MCF 10A (cell line): ENCODE data around the gene SLC5A11. TPM values are rescaled to one million over a fixed set of nuclear protein-coding genes. Genes with fewer than 3 reads are reported as not detected.

Experiments used
- BruUV-seq: library from RNA; stranded (reverse); fragments of 400-500 nt; replicated peaks from 2 replicates; lab custom pipeline; 2021; lab: Mats Ljungman, UMichigan
- CTCF ChIA-PET: fragments of 300-600 bp; sonication (Branson Sonifier 250); formaldehyde crosslinking; extraction: SDS; loops from one replicate; lab custom pipeline; 2021; ENCODE audit warnings: antibody characterized with exemption, inconsistent platforms; lab: Yijun Ruan, JAX
- POLR2A ChIA-PET: fragments of 300-600, 350-650 bp; sonication (Branson Sonifier 250); formaldehyde crosslinking; extraction: SDS; loops from one replicate; lab custom pipeline; 2020; ENCODE audit warnings: antibody characterized with exemption, inconsistent platforms; lab: Yijun Ruan, JAX
- DNase-seq: peaks from one replicate; pipeline ENCODE4 v3.0.0-alpha.2; 2018; ENCODE audit not compliant: unreplicated experiment
- H3K27ac Mint-ChIP-seq: one replicate; pipeline ENCODE4 v1.8.0; 2022; ENCODE audit warnings: mild to moderate bottlenecking, low read depth, mixed read lengths; ENCODE audit not compliant: unreplicated experiment
- H3K27me3 Mint-ChIP-seq: one replicate; pipeline ENCODE4 v1.8.0; 2022; ENCODE audit warnings: mixed read lengths; ENCODE audit not compliant: insufficient read depth, unreplicated experiment
- H3K36me3 Mint-ChIP-seq: one replicate; pipeline ENCODE4 v1.8.0; 2022; ENCODE audit warnings: mild to moderate bottlenecking, moderate library complexity, mixed read lengths; ENCODE audit not compliant: insufficient read depth, unreplicated experiment
- H3K4me1 Mint-ChIP-seq: one replicate; pipeline ENCODE4 v1.8.0; 2022; ENCODE audit warnings: mixed read lengths; ENCODE audit not compliant: insufficient read depth, unreplicated experiment
- H3K4me3 Mint-ChIP-seq: one replicate; pipeline ENCODE4 v1.8.0; 2022; ENCODE audit warnings: mild to moderate bottlenecking, moderate library complexity, mixed read lengths; ENCODE audit not compliant: unreplicated experiment
- H3K9me3 Mint-ChIP-seq: one replicate; pipeline ENCODE4 v1.8.0; 2022; ENCODE audit warnings: mixed read lengths; ENCODE audit not compliant: unreplicated experiment
- CTCF ChIP-seq: fragments of 200-600 bp; IDR thresholded peaks from one replicate; pipeline ENCODE4 v1.8.0; 2022; ENCODE audit warnings: antibody characterized with exemption, mild to moderate bottlenecking; ENCODE audit not compliant: unreplicated experiment
- intact Hi-C: fragments of 100-400 bp; cut with micrococcal nuclease; formaldehyde crosslinking; loops from 2 replicates; pipeline ENCODE4 v1.14.1; 2022
- total RNA-seq: library from RNA; stranded (reverse); gene quantifications from 2 replicates; pipeline ENCODE4 v1.2.3, GENCODE V29; 2022

The SLC5A11 gene
- total RNA-seq, 1 experiment from 2014 or later: not detected

- peak; percentile 66 for DNase-seq
- Mint-ChIP-seq H3K9me3 (no peaks in the 10 kb centered on the region), H3K27me3 (no peaks in the 10 kb centered on the region), H3K4me1 (peaks cover 10% of the 10 kb centered on the region), H3K27ac (no peak overlapping the region), H3K36me3 (no peaks in the 10 kb centered on the region), H3K4me3 (no peak overlapping the region)
- CTCF ChIA-PET: interaction anchor here (0.5 to 1.8 kb wide), 30 partner anchors 9 to 442 kb away, joined by 3 to 22 read pairs (median 4); no protein-coding TSS in a partner anchor
- POLR2A ChIA-PET: interaction anchor here (0.6 to 1.0 kb wide), 3 partner anchors 19 to 277 kb away, joined by 3 to 5 read pairs (median 3); no protein-coding TSS in a partner anchor
- TF ChIP-seq CTCF: peak; percentile 52
- BruUV-seq: no TSS peak
- intact Hi-C loops: loop anchor here (1.0 to 5.0 kb wide), 3 partner anchors 221 to 393 kb away; no protein-coding TSS in a partner anchor
These were observed 11.1 kb upstream of the SLC5A11 start for GRCh38 chr16:24834459-24835335.

GRCh38 chr16:24836836-24837235 lies 8.9 kb upstream of the SLC5A11 start:
- H3K4me1 Mint-ChIP-seq: peaks cover 10% of the 10 kb centered on the region
- DNase-seq: no peak
- H3K36me3 Mint-ChIP-seq: no peaks in the 10 kb centered on the region
- no peak for TF ChIP-seq CTCF
- no peaks in the 10 kb centered on the region for H3K27me3 Mint-ChIP-seq
- ChIA-PET CTCF (interaction anchor here (0.6 to 0.7 kb wide), 2 partner anchors 391 to 738 kb away, joined by 3 to 5 read pairs; no protein-coding TSS in a partner anchor), POLR2A (interaction anchor here (0.8 kb wide), 1 partner anchor 9 kb away, joined by 5 read pairs; no protein-coding TSS in a partner anchor)
- BruUV-seq: no TSS peak
- intact Hi-C loops: no loop called here
- no peaks in the 10 kb centered on the region for H3K9me3 Mint-ChIP-seq
- no peak overlapping the region for H3K27ac Mint-ChIP-seq
- no peak overlapping the region for H3K4me3 Mint-ChIP-seq

DNA sequence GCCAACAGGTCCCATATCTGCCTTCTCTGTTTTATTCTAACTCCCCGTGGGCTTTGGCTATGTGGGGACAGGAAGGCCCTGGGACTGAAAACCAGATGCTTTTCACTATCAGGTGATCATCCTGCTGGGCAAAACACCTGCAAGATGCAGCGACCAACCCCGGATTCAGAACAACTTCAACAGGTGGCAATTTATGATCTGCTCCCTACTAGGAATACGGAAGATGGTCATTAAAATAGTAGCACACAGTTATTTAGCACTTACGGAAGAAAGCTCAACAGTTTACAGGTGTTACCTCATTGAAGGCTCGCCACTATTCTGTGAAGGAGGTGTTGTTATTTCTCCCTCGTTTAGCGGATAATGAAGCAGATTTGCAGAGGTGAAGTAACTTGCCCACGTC lies 7.8 kb upstream of the SLC5A11 start:
- H3K27me3 Mint-ChIP-seq: no peaks in the 10 kb centered on the region
- BruUV-seq: no TSS peak
- CTCF ChIA-PET: interaction anchor here (0.6 to 1.0 kb wide), 2 partner anchors 11 to 176 kb away, joined by 4 read pairs; no protein-coding TSS in a partner anchor

More for the DNA sequence above, 7.8 kb upstream of the SLC5A11 start:
- TF ChIP-seq CTCF: no peak
- no peaks in the 10 kb centered on the region for H3K36me3 Mint-ChIP-seq
- intact Hi-C loops: no loop called here
- POLR2A ChIA-PET: interaction anchor here (0.6 kb wide), 1 partner anchor 416 kb away, joined by 3 read pairs; no protein-coding TSS in a partner anchor
- H3K27ac Mint-ChIP-seq: no peak overlapping the region
- H3K4me1 Mint-ChIP-seq: peaks cover 10% of the 10 kb centered on the region
- no peak overlapping the region for H3K4me3 Mint-ChIP-seq
- no peaks in the 10 kb centered on the region for H3K9me3 Mint-ChIP-seq
- no peak for DNase-seq
